ENCODE measurements around the gene PPP2R2C.

PPP2R2C gene

DNA sequence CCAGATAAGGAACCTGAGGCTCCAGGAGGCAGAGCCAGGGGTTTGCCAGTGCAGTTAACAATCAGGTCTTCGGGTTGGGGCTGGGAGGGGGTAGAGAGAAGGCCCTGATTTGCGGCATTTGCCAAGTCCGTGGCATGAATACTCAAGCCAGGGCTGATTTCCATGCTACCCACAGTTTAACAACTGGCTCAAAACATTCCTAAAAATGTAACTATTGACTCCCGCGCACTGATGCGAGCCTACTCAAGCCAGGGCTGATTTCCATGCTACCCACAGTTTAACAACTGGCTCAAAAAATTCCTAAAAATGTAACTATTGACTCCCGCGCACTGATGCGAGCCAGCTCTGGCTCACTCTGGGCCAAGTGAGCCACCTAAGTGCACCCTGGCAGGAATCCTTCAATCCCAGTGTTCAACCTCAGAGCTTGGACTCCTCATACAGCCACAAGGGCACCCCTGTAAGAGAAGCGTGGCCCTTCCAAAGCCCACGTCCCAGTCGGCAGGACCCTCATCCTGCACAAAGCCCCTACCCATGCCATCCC lies 75.6 kb downstream of the PPP2R2C start:
- H3K4me1 ChIP-seq: no peaks in the 10 kb centered on the region
- no peaks in the 10 kb centered on the region for H3K9me3 ChIP-seq
- no peak for DNase-seq
- no peak overlapping the region for H3K4me3 ChIP-seq (ENCODE audit: low read depth, low read length)
- TF ChIP-seq, protein P1, sequence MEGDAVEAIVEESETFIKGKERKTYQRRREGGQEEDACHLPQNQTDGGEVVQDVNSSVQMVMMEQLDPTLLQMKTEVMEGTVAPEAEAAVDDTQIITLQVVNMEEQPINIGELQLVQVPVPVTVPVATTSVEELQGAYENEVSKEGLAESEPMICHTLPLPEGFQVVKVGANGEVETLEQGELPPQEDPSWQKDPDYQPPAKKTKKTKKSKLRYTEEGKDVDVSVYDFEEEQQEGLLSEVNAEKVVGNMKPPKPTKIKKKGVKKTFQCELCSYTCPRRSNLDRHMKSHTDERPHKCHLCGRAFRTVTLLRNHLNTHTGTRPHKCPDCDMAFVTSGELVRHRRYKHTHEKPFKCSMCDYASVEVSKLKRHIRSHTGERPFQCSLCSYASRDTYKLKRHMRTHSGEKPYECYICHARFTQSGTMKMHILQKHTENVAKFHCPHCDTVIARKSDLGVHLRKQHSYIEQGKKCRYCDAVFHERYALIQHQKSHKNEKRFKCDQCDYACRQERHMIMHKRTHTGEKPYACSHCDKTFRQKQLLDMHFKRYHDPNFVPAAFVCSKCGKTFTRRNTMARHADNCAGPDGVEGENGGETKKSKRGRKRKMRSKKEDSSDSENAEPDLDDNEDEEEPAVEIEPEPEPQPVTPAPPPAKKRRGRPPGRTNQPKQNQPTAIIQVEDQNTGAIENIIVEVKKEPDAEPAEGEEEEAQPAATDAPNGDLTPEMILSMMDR (IDR thresholded peaks at IDR 0.05; ENCODE audit: low read depth, low read length): no peak
- no peaks in the 10 kb centered on the region for H3K36me3 ChIP-seq
- H3K27me3 ChIP-seq: no peaks in the 10 kb centered on the region

DNA sequence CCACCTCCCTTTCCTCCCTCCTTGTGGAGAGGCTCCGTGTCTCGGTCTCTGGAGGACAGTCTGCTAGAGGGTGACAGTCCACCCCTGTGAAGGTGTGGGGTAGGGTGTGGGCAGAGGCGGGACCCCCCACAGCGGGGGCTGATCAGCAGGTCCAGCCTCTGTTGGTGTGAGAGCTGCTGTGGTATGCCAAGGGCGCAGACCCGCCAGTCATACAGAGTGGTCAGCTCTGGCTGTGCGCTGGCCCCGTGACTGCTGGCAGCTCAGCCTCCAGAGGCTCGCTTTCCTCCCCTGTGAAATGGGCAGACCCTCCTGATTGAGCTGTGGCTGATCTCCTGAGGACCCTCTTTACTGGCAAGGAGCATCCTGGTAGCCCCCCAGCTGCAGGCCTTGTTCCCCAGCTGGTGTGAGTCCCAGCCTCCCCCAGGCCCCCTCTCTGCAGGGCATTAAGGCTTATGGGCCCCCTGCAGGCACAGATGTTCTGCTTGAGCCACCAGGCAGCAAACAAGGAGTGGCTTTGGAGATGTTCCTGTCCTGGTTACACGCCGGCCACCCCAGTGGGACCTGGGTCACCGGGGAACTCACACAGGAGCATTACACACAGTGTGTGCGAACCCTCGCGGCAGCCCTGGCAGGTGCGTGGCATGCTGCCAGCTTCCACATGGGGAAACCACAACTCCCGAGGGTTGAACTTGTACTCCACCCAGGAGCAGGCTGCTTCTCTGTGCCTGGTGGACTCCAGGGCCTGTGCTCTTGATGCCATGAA lies 76.8 kb downstream of the PPP2R2C start:
- TF ChIP-seq, protein P1 (IDR thresholded peaks at IDR 0.05; ENCODE audit: low read depth, low read length): no peak
- no peaks in the 10 kb centered on the region for H3K4me1 ChIP-seq
- H3K36me3 ChIP-seq: no peaks in the 10 kb centered on the region
- no peak overlapping the region for H3K4me3 ChIP-seq (ENCODE audit: low read depth, low read length)
- H3K9me3 ChIP-seq: no peaks in the 10 kb centered on the region
- H3K27me3 ChIP-seq: no peaks in the 10 kb centered on the region
- no peak for DNase-seq

DNA sequence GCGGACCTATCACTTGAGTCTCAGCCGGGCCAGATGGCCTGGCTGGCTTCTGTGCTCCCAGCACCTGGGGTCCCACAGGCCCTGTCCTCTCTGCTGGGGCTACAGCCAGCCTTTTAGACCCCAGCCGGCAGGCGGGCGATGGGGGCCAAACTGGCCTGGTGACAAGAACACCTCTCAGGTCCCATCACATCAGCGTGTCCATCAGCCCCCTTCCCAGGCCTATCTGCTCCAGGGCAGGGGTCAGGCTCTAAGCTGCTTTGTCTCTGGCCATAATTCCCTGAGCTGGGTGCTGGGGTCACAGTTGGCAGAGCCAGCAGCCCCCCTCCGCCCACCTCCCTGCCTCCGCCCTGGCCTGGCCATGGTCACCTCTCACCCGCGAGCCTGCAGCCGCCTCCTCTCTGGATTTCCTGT lies 77.7 kb downstream of the PPP2R2C start:
- H3K9me3 ChIP-seq: no peaks in the 10 kb centered on the region
- TF ChIP-seq, protein P1 (IDR thresholded peaks at IDR 0.05; ENCODE audit: low read depth, low read length): no peak
- no peak overlapping the region for H3K4me3 ChIP-seq (ENCODE audit: low read depth, low read length)
- DNase-seq: no peak
- H3K4me1 ChIP-seq: no peaks in the 10 kb centered on the region
- H3K27me3 ChIP-seq: no peaks in the 10 kb centered on the region
- H3K36me3 ChIP-seq: no peaks in the 10 kb centered on the region

DNA sequence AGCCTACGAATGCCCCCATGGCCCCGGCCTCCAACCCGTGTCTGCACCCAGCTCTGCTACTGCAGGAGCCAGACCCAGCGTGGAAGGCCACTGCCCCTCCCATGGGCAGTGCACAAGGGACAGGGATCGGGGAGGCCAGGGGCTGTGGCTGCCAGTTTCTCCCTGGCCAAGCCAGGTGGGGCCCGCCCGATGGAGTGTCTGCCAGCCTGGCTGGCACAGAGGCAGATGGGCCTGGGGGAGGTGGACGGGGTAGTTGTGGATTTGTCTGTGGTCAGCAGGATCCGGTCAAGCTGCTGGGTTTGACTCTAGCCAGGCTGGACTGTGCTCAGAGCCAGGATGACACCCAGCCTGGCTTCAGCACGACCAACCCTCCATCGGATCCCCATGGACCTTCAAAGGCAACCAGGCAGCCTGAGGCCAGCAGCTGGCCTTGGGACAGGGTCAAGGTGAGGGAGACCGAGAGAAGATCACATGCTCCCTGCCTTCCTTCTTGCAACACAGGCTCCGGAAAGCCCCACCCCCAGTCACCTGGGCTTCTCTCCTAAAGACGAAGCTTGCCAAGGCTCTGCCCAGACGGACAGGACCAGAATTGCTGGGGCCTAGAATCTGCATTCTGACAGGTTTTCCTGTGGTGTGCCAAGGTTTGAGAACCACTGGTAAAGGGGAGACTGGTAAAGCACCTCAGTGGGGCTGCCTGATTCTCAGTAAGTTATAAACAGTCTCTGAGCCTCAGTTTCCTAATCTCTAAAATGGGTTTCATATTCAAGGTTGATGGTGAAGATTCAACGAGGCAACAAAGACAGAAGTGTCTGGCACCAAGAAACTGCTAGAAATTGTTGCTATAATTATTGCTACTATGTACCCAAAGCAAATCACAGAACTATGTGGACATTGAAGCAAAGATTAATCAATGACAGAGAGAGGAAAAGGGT lies 78.6 kb downstream of the PPP2R2C start:
- H3K4me3 ChIP-seq (ENCODE audit: low read depth, low read length): no peak overlapping the region
- H3K9me3 ChIP-seq: no peaks in the 10 kb centered on the region
- H3K4me1 ChIP-seq: no peaks in the 10 kb centered on the region
- TF ChIP-seq, protein P1 (IDR thresholded peaks at IDR 0.05; ENCODE audit: low read depth, low read length): no peak
- no peak for DNase-seq
- H3K27me3 ChIP-seq: no peaks in the 10 kb centered on the region
- no peaks in the 10 kb centered on the region for H3K36me3 ChIP-seq

DNA sequence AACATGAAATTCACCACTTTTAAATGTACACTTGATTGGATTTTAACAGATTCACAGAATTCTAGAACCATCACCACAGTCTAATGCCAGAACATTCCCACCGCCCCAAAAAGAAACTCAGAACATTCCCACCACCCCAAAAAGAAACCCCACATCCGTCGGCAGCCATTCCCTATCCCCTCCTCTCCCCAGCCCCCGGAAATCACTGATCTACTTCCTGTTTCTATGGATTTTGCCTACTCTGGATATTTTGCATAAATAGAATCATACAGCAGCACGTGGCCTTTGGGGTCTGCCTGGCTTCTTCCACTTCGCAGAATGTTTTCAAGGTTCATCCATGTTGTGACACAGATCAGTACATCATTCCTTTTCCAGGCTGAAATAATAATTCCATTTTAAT lies 79.3 kb downstream of the PPP2R2C start:
- H3K9me3 ChIP-seq: no peaks in the 10 kb centered on the region
- DNase-seq: no peak
- TF ChIP-seq, protein P1 (IDR thresholded peaks at IDR 0.05; ENCODE audit: low read depth, low read length): no peak
- H3K27me3 ChIP-seq: no peaks in the 10 kb centered on the region
- H3K36me3 ChIP-seq: no peaks in the 10 kb centered on the region
- H3K4me1 ChIP-seq: no peaks in the 10 kb centered on the region
- no peak overlapping the region for H3K4me3 ChIP-seq (ENCODE audit: low read depth, low read length)
